Lung (tissue), 12 donors: Measurements from ENCODE around the gene GDF15. TPM values are rescaled to one million over a fixed set of nuclear protein-coding genes. Genes with fewer than 3 reads are reported as not detected.

Experiments used
- ATAC-seq: fragments of 200-7000 bp; cut with Tn5 transposase; one replicate; pipeline ENCODE4 v1.9.1; 2020; ENCODE audit warnings: moderate number of reproducible peaks; ENCODE audit not compliant: insufficient read depth, low FRiP score
- DNase-seq, 3 donors: peaks; one replicate each; pipeline ENCODE4 v3.0.0-alpha.2; 2013 to 2017
- H3K27ac ChIP-seq, 2 donors: one replicate each; pipeline ENCODE4 v1.5.1; 2013; ENCODE audit warnings: mild to moderate bottlenecking in 2 of 2, moderate library complexity in 2 of 2, control low read depth in 1 of 2, inconsistent platforms in 1 of 2, low read depth in 1 of 2, low read length in 1 of 2
- H3K27me3 ChIP-seq, 3 donors: one replicate each; pipeline ENCODE4 v1.5.1; 2013; ENCODE audit warnings: low read length in 2 of 3; ENCODE audit not compliant: control insufficient read depth in 3 of 3, insufficient read depth in 3 of 3
- H3K36me3 ChIP-seq, 4 donors: one replicate each; pipeline ENCODE4 v1.5.1; 2013; ENCODE audit warnings: low read length in 4 of 4, mild to moderate bottlenecking in 1 of 4, moderate library complexity in 1 of 4; ENCODE audit not compliant: control insufficient read depth in 4 of 4, insufficient read depth in 4 of 4
- H3K4me1 ChIP-seq, 5 donors: one replicate each; pipeline ENCODE4 v1.5.1; 2013; ENCODE audit warnings: low read length in 5 of 5, mild to moderate bottlenecking in 2 of 5, moderate library complexity in 1 of 5; ENCODE audit not compliant: control insufficient read depth in 5 of 5, insufficient read depth in 5 of 5
- H3K4me3 ChIP-seq: one replicate; pipeline ENCODE4 v1.5.1; 2013; ENCODE audit warnings: mild to moderate bottlenecking, control low read depth, moderate library complexity
- H3K9ac ChIP-seq, 2 donors: one replicate each; pipeline ENCODE4 v1.5.1; 2013; ENCODE audit warnings: low read length in 2 of 2, control low read depth in 1 of 2; ENCODE audit not compliant: insufficient read depth in 1 of 2
- H3K9me3 ChIP-seq, 4 donors: one replicate each; pipeline ENCODE4 v1.5.1; 2013; ENCODE audit warnings: low read length in 3 of 4, mild to moderate bottlenecking in 1 of 4, moderate library complexity in 1 of 4; ENCODE audit not compliant: control insufficient read depth in 4 of 4, insufficient read depth in 3 of 4
- WGBS, 2 donors: extraction: QIAGEN DNeasy Blood & Tissue Kit; methylation state at CpG; one replicate each; pipeline ENCODE4 v1.1.7; 2013; 5-methylcytosine and 5-hydroxymethylcytosine counted together
- polyA plus RNA-seq, 2 donors: library from polyadenylated mRNA; stranded (reverse); fragments of 200-250 nt; gene quantifications; one replicate each; pipeline ENCODE4 v1.2.1, GENCODE V29; 2013
- total RNA-seq, 2 donors: library from RNA; depleted of rRNA in 1 of 2; stranded (reverse); fragments of >200 nt in 1 of 2; gene quantifications; one replicate each; pipeline ENCODE4 v1.2.1, GENCODE V29; 2014 to 2021
- TF ChIP-seq, protein P1 (sequence below): IDR thresholded peaks from 2 replicates; pipeline ENCODE4 v1.5.1; 2012; ENCODE audit warnings: mild to moderate bottlenecking; ENCODE audit errors: control extremely low read depth, extremely low read depth
- donor health status: control.
- donor health status: control.
- donor health status: Bipolar disorder and iron deficiency.
- donor health status: healthy.
- donor health status: DM: yes; HTN: yes; CAD: no.

Gene GDF15
- total and polyA plus RNA-seq, 4 donors, result 45.4 to 119 (median 56.8) TPM

DNA sequence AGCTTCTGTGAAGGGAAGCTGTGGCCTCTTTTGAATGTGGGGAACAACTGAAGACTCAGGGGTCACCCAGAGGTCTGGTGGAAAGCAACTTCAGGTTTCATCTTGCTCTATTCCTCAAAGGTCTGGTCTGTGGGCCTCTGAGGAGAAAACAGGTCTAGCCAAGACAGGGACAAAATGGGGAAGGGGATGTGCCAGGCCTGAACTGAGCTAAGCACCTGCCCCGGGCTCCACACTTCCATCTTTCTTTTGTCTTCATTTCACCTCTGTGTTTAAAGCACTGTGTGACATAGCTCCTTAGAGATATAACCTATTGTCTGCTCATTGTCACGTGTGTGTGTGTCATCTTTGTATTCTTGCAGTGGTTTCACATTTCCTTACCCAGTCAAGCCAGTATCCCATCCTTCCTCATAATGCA lies 19.9 kb upstream of the GDF15 start:
- H3K4me1 ChIP-seq, result peaks cover 0 to 23% (median 8%) of the 10 kb centered on the region in 5 donors
- 78 to 82% methylated on average over 2 of the region's 2 CpGs for WGBS, 2 donors
- H3K27ac ChIP-seq, result peak overlapping the region; percentile 35 to 90
- DNase-seq (no peak), ATAC-seq (no peak)
- no peak overlapping the region for H3K4me3 ChIP-seq
- TF ChIP-seq, protein P1, sequence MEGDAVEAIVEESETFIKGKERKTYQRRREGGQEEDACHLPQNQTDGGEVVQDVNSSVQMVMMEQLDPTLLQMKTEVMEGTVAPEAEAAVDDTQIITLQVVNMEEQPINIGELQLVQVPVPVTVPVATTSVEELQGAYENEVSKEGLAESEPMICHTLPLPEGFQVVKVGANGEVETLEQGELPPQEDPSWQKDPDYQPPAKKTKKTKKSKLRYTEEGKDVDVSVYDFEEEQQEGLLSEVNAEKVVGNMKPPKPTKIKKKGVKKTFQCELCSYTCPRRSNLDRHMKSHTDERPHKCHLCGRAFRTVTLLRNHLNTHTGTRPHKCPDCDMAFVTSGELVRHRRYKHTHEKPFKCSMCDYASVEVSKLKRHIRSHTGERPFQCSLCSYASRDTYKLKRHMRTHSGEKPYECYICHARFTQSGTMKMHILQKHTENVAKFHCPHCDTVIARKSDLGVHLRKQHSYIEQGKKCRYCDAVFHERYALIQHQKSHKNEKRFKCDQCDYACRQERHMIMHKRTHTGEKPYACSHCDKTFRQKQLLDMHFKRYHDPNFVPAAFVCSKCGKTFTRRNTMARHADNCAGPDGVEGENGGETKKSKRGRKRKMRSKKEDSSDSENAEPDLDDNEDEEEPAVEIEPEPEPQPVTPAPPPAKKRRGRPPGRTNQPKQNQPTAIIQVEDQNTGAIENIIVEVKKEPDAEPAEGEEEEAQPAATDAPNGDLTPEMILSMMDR, result no peak
- H3K27me3 ChIP-seq, result no peaks in the 10 kb centered on the region
- H3K9me3 ChIP-seq, result no peaks in the 10 kb centered on the region
- H3K9ac ChIP-seq, result no peak overlapping the region
- H3K36me3 ChIP-seq, result peaks cover 0 to 3% (median 1%) of the 10 kb centered on the region in 4 donors

GRCh38 chr19:18368504-18369222 lies 17.3 kb upstream of the GDF15 start:
- H3K4me1 ChIP-seq, result peaks cover 0 to 25% (median 8%) of the 10 kb centered on the region in 5 donors
- no peaks in the 10 kb centered on the region for H3K27me3 ChIP-seq
- H3K9me3 ChIP-seq, result no peaks in the 10 kb centered on the region
- ATAC-seq (no peak), DNase-seq (no peak)
- no peak overlapping the region for H3K9ac ChIP-seq
- TF ChIP-seq, protein P1, result no peak
- H3K27ac ChIP-seq, result peak overlapping the region in 1 of 2 donors; percentile 62
- 80 to 86% methylated on average over 15 of the region's 15 CpGs for WGBS, 2 donors
- H3K36me3 ChIP-seq, result peaks cover 0 to 2% (median 0%) of the 10 kb centered on the region in 4 donors
- no peak overlapping the region for H3K4me3 ChIP-seq

- H3K9ac ChIP-seq, result peak overlapping the region in 1 of 2 donors; percentile 28
- peak overlapping the region in 1 of 2 donors; percentile 69 for H3K27ac ChIP-seq
- DNase-seq (no peak), ATAC-seq (no peak)
- H3K4me3 ChIP-seq, result no peak overlapping the region
- no peaks in the 10 kb centered on the region for H3K27me3 ChIP-seq
- H3K9me3 ChIP-seq, result no peaks in the 10 kb centered on the region
- H3K4me1 ChIP-seq, result peaks cover 0 to 14% (median 9%) of the 10 kb centered on the region in 5 donors
- TF ChIP-seq, protein P1, result no peak
- WGBS, 2 donors, result 42 to 56% methylated on average over 4 of the region's 4 CpGs
- peaks cover 0 to 1% (median 0%) of the 10 kb centered on the region in 4 donors for H3K36me3 ChIP-seq
Observed at GRCh38 chr19:18373407-18373891, 12.5 kb upstream of the GDF15 start.
